ENCODE measurements around the gene MRPS18B. TPM values are rescaled to one million over a fixed set of nuclear protein-coding genes. Genes with fewer than 3 reads are reported as not detected.
"Not testable (repeated sequence)": the region's sequence is repeated elsewhere in the genome, so short reads cannot be mapped to it uniquely, and the experiment has no call there.

Gene MRPS18B
- total RNA-seq, 1 experiment from 2014 or later = 120 TPM

DNA sequence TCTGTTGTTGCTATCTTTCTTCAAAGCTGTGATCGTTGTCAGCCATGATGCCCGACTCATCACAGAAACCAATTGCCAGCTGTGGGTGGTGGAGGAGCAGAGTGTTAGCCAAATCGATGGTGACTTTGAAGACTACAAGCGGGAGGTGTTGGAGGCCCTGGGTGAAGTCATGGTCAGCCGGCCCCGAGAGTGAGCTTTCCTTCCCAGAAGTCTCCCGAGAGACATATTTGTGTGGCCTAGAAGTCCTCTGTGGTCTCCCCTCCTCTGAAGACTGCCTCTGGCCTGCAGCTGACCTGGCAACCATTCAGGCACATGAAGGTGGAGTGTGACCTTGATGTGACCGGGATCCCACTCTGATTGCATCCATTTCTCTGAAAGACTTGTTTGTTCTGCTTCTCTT is 27.1 kb upstream of the MRPS18B start:
- ChIA-PET POLR2A (interaction anchor here (0.9 to 2.1 kb wide), 3 partner anchors 9 to 17 kb away, joined by 3 to 13 read pairs (median 4); no protein-coding TSS in a partner anchor), CTCF (interaction anchor here (1.5 to 1.8 kb wide), 2 partner anchors 22 to 46 kb away, joined by 5 to 9 read pairs; no protein-coding TSS in a partner anchor)
- H3K27ac Mint-ChIP-seq (ENCODE audit: low read depth, unreplicated experiment) = no peak overlapping the region
- intact Hi-C loops (cut with micrococcal nuclease) = no loop called here
- H3K4me1 Mint-ChIP-seq (ENCODE audit: insufficient read depth, unreplicated experiment) = no peaks in the 10 kb centered on the region
- H3K9me3 Mint-ChIP-seq (ENCODE audit: unreplicated experiment) = no peaks in the 10 kb centered on the region
- H3K27me3 Mint-ChIP-seq (ENCODE audit: insufficient read depth, unreplicated experiment) = no peaks in the 10 kb centered on the region
- TF ChIP-seq, protein P1, sequence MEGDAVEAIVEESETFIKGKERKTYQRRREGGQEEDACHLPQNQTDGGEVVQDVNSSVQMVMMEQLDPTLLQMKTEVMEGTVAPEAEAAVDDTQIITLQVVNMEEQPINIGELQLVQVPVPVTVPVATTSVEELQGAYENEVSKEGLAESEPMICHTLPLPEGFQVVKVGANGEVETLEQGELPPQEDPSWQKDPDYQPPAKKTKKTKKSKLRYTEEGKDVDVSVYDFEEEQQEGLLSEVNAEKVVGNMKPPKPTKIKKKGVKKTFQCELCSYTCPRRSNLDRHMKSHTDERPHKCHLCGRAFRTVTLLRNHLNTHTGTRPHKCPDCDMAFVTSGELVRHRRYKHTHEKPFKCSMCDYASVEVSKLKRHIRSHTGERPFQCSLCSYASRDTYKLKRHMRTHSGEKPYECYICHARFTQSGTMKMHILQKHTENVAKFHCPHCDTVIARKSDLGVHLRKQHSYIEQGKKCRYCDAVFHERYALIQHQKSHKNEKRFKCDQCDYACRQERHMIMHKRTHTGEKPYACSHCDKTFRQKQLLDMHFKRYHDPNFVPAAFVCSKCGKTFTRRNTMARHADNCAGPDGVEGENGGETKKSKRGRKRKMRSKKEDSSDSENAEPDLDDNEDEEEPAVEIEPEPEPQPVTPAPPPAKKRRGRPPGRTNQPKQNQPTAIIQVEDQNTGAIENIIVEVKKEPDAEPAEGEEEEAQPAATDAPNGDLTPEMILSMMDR (IDR thresholded peaks at IDR 0.05; ENCODE audit: unreplicated experiment) = no peak
- BruUV-seq (replicated peaks) = no TSS peak
- H3K36me3 Mint-ChIP-seq (ENCODE audit: insufficient read depth, unreplicated experiment) = peaks cover 63% of the 10 kb centered on the region
- DNase-seq (ENCODE audit: unreplicated experiment) = no peak
- H3K4me3 Mint-ChIP-seq (ENCODE audit: unreplicated experiment) = no peak overlapping the region

DNA sequence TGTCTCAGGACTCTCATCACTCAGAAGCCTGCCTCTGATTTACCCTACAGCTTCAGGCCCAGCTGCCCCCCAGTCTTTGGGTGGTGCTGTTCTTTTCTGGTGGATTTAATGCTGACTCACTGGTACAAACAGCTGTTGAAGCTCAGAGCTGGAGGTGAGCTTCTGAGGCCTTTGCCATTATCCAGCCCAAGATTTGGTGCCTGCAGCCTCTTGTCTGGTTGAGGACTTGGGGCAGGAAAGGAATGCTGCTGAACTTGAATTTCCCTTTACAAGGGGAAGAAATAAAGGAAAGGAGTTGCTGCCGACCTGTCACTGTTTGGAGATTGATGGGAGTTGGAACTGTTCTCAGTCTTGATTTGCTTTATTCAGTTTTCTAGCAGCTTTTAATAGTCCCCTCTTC is 26.6 kb upstream of the MRPS18B start:
- intact Hi-C loops (cut with micrococcal nuclease) = no loop called here
- H3K4me3 Mint-ChIP-seq (ENCODE audit: unreplicated experiment) = no peak overlapping the region
- peaks cover 58% of the 10 kb centered on the region for H3K36me3 Mint-ChIP-seq (ENCODE audit: insufficient read depth, unreplicated experiment)
- TF ChIP-seq, protein P1 (IDR thresholded peaks at IDR 0.05; ENCODE audit: unreplicated experiment) = no peak
- no peaks in the 10 kb centered on the region for H3K4me1 Mint-ChIP-seq (ENCODE audit: insufficient read depth, unreplicated experiment)
- H3K9me3 Mint-ChIP-seq (ENCODE audit: unreplicated experiment) = no peaks in the 10 kb centered on the region
- ChIA-PET POLR2A (interaction anchor here (0.9 to 2.1 kb wide), 2 partner anchors 9 to 17 kb away, joined by 3 to 13 read pairs; no protein-coding TSS in a partner anchor), CTCF (interaction anchor here (1.5 to 1.8 kb wide), 2 partner anchors 21 to 47 kb away, joined by 5 to 9 read pairs; no protein-coding TSS in a partner anchor)
- no TSS peak for BruUV-seq (replicated peaks)
- H3K27ac Mint-ChIP-seq (ENCODE audit: low read depth, unreplicated experiment) = no peak overlapping the region
- no peaks in the 10 kb centered on the region for H3K27me3 Mint-ChIP-seq (ENCODE audit: insufficient read depth, unreplicated experiment)
- no peak for DNase-seq (ENCODE audit: unreplicated experiment)

DNA sequence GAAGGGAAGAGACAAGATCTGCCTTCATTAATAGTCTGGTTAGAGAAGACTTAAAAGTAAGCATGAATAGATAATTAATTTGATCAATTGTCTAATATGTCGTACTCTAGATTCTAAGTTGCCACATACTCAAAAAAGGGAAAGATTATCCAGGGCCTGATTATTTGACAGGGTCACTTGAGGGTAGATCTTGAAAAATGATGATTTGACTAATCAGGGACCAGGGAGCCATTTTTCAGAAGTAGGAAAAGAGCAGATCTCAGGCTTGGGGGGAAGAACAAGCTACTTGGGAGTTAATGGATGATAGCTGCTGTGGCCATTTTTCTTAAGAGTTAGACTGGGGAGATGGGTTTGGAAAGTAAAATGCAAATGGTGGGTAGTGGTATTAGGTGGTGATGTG is 25.4 kb upstream of the MRPS18B start:
- no peak for DNase-seq (ENCODE audit: unreplicated experiment)
- Mint-ChIP-seq H3K9me3 (ENCODE audit: unreplicated experiment) (no peaks in the 10 kb centered on the region), H3K36me3 (ENCODE audit: insufficient read depth, unreplicated experiment) (peaks cover 49% of the 10 kb centered on the region), H3K27ac (ENCODE audit: low read depth, unreplicated experiment) (no peak overlapping the region), H3K4me3 (ENCODE audit: unreplicated experiment) (no peak overlapping the region), H3K27me3 (ENCODE audit: insufficient read depth, unreplicated experiment) (no peaks in the 10 kb centered on the region), H3K4me1 (ENCODE audit: insufficient read depth, unreplicated experiment) (no peaks in the 10 kb centered on the region)
- BruUV-seq (replicated peaks) = no TSS peak
- ChIA-PET CTCF (interaction anchor here (0.6 to 1.2 kb wide), 4 partner anchors 12 to 109 kb away, joined by 3 to 4 read pairs (median 4); no protein-coding TSS in a partner anchor), POLR2A (interaction anchor here (0.6 to 1.2 kb wide), 5 partner anchors 18 to 145 kb away, joined by 3 to 4 read pairs (median 4); partner anchors contain the start of gene ABCF1)
- intact Hi-C loops (cut with micrococcal nuclease) = no loop called here
- TF ChIP-seq, protein P1 (IDR thresholded peaks at IDR 0.05; ENCODE audit: unreplicated experiment) = no peak

DNA sequence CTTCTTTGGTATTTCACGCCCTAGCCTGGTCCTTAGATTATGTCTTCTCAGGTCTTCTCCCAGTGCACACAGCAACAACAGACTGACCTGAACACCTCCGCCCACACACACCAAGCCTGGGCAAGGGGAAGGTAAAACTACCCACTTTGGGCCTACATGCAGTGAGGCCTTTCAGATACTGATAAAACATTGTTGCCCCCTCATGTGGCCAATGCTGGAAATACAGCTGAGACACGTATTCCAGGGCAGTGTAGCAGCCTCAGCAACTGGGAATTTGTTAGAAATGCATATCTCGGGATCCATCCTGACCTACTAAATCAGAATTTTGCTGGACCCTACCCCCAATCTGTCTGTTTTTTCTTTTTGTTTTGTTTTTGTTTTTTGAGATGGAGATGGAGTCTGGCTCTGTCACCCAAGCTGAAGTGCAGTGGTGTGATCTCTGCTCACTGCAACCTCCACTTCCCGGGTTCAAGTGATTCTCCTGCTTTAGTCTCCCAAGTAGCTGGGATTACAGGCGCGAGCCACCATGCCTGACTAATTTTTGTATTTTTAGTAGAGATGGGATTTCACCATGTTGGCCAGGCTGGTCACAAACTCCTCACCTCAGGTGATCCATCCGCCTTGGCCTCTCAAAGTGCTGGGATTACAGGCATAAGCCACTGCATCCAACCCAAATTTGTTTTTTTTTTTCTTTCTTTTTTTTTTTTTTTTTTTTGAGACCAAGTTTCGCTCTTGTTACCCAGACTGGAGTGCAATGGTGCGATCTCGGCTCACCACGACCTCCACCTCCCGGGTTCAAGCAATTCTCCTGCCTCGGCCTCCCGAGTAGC is 20.1 kb upstream of the MRPS18B start:
- H3K36me3 Mint-ChIP-seq (ENCODE audit: insufficient read depth, unreplicated experiment) = peaks cover 68% of the 10 kb centered on the region
- ChIA-PET CTCF (interaction anchor here (0.7 to 3.2 kb wide), 20 partner anchors 10 to 1188 kb away, joined by 3 to 23 read pairs (median 4); partner anchors contain the start of gene ABCF1), POLR2A (interaction anchor here (0.7 to 7.3 kb wide), 15 partner anchors 9 to 125 kb away, joined by 3 to 107 read pairs (median 5); partner anchors contain the start of genes ABCF1, MRPS18B and PPP1R10)
- TSS peak; percentile 1 for BruUV-seq (replicated peaks)
- H3K4me1 Mint-ChIP-seq (ENCODE audit: insufficient read depth, unreplicated experiment); H3K9me3 Mint-ChIP-seq (ENCODE audit: unreplicated experiment); H3K27me3 Mint-ChIP-seq (ENCODE audit: insufficient read depth, unreplicated experiment); H3K27ac Mint-ChIP-seq (ENCODE audit: low read depth, unreplicated experiment); H3K4me3 Mint-ChIP-seq (ENCODE audit: unreplicated experiment): not testable (repeated sequence)
- intact Hi-C loops (cut with micrococcal nuclease) = loop anchor here (1.0 kb wide), 1 partner anchor 114 kb away; no protein-coding TSS in a partner anchor
- DNase-seq (ENCODE audit: unreplicated experiment) = peak; percentile 89
- TF ChIP-seq, protein P1 (IDR thresholded peaks at IDR 0.05; ENCODE audit: unreplicated experiment) = peak; percentile 62
